WTC11 (cell line): ENCODE data around the gene FADS6. TPM values are rescaled to one million over a fixed set of nuclear protein-coding genes. Genes with fewer than 3 reads are reported as not detected.

Experiments used
- ATAC-seq: fragments of 200-7000 bp; cut with Tn5 transposase; 2 replicates; pipeline ENCODE4 v1.10.0; 2021; ENCODE audit warnings: mild to moderate bottlenecking, moderate library complexity
- CTCF ChIA-PET: fragments of 300-600 bp; sonication (Branson Sonifier 250); formaldehyde crosslinking; loops from one replicate; lab custom pipeline; 2021; ENCODE audit warnings: antibody characterized with exemption; lab: Charles Lee
- POLR2A ChIA-PET: fragments of 350-600 bp; sonication (Branson Sonifier 250); formaldehyde crosslinking; loops from one replicate; lab custom pipeline; 2021; ENCODE audit warnings: antibody characterized with exemption; lab: Charles Lee
- DNase-seq: peaks from one replicate; pipeline ENCODE4 v3.0.0; 2021; ENCODE audit warnings: low spot score
- H3K27ac Mint-ChIP-seq: 2 replicates; pipeline ENCODE4 v1.8.0; 2021; ENCODE audit warnings: mixed read lengths
- H3K27me3 Mint-ChIP-seq: 2 replicates; pipeline ENCODE4 v1.8.0; 2021; ENCODE audit warnings: low read depth, mild to moderate bottlenecking, moderate library complexity, mixed read lengths
- H3K36me3 Mint-ChIP-seq: 2 replicates; pipeline ENCODE4 v1.8.0; 2021; ENCODE audit warnings: mixed read lengths
- H3K4me1 Mint-ChIP-seq: 2 replicates; pipeline ENCODE4 v1.8.0; 2022; ENCODE audit warnings: mixed read lengths
- H3K4me3 Mint-ChIP-seq: 2 replicates; pipeline ENCODE4 v1.8.0; 2021; ENCODE audit warnings: mild to moderate bottlenecking, moderate library complexity, mixed read lengths
- H3K9me3 Mint-ChIP-seq: 2 replicates; pipeline ENCODE4 v1.8.0; 2021; ENCODE audit warnings: mixed read lengths
- ATF1 ChIP-seq: sonication (generic); formaldehyde crosslinking; IDR thresholded peaks from 2 replicates; pipeline ENCODE4 v1.8.1; 2023; ENCODE audit warnings: mild to moderate bottlenecking, moderate library complexity, missing genetic modification reagents
- MXD4 ChIP-seq: fragments of 250-450 bp; sonication (Bioruptor Pico); IDR thresholded peaks from 2 replicates; pipeline ENCODE4 v1.8.0; 2021; ENCODE audit warnings: mild to moderate bottlenecking, moderate library complexity, borderline replicate concordance
- TCF7 ChIP-seq: sonication (generic); formaldehyde crosslinking; IDR thresholded peaks from 2 replicates; pipeline ENCODE4 v1.8.0; 2022; ENCODE audit warnings: mild to moderate bottlenecking, low read depth, missing genetic modification reagents, moderate library complexity
- ZNF121 ChIP-seq: sonication (generic); formaldehyde crosslinking; IDR thresholded peaks from 2 replicates; pipeline ENCODE4 v1.8.0; 2023; ENCODE audit warnings: missing genetic modification reagents
- ZNF396 ChIP-seq: fragments of 250-450 bp; sonication (Bioruptor Pico); IDR thresholded peaks from 2 replicates; pipeline ENCODE4 v1.8.0; 2021; ENCODE audit warnings: mild to moderate bottlenecking, moderate library complexity, borderline replicate concordance
- total RNA-seq: library from RNA; stranded (reverse); gene quantifications from 3 replicates; pipeline ENCODE4 v1.2.3, GENCODE V29; 2021
- TF ChIP-seq, protein P1 (sequence below): fragments of 250-450 bp; sonication (Bioruptor Pico); IDR thresholded peaks from 2 replicates; pipeline ENCODE4 v1.9.0; 2021; ENCODE audit warnings: mild to moderate bottlenecking
- TF ChIP-seq, protein P2 (sequence below): sonication (generic); formaldehyde crosslinking; IDR thresholded peaks from 2 replicates; pipeline ENCODE4 v1.8.1; 2023; ENCODE audit warnings: mild to moderate bottlenecking, missing genetic modification reagents, borderline replicate concordance
- TF ChIP-seq, protein P3 (sequence below): sonication (generic); formaldehyde crosslinking; IDR thresholded peaks from 2 replicates; pipeline ENCODE4 v1.8.0; 2022; ENCODE audit warnings: mild to moderate bottlenecking, missing genetic modification reagents
- TF ChIP-seq, protein P4 (sequence below): sonication (generic); formaldehyde crosslinking; IDR thresholded peaks from 2 replicates; pipeline ENCODE4 v1.8.1; 2023; ENCODE audit warnings: mild to moderate bottlenecking, missing genetic modification reagents, moderate library complexity
- TF ChIP-seq, protein P5 (sequence below): fragments of 250-450 bp; sonication (Bioruptor Pico); IDR thresholded peaks from 2 replicates; pipeline ENCODE4 v1.9.0; 2021; ENCODE audit warnings: mild to moderate bottlenecking
- TF ChIP-seq, protein P6 (sequence below): fragments of 250-450 bp; sonication (Bioruptor Pico); IDR thresholded peaks from 2 replicates; pipeline ENCODE4 v1.9.0; 2021; ENCODE audit warnings: mild to moderate bottlenecking, borderline replicate concordance
- TF ChIP-seq, protein P7 (sequence below): sonication (generic); formaldehyde crosslinking; IDR thresholded peaks from 2 replicates; pipeline ENCODE4 v1.8.1; 2022; ENCODE audit warnings: mild to moderate bottlenecking, missing genetic modification reagents, moderate library complexity, borderline replicate concordance
- TF ChIP-seq, protein P8 (sequence below): sonication (generic); formaldehyde crosslinking; IDR thresholded peaks from 2 replicates; pipeline ENCODE4 v1.8.1; 2023; ENCODE audit warnings: mild to moderate bottlenecking, missing genetic modification reagents, moderate library complexity

Gene FADS6
- total RNA-seq, 1 experiment from 2014 or later: 1.2 TPM

DNA sequence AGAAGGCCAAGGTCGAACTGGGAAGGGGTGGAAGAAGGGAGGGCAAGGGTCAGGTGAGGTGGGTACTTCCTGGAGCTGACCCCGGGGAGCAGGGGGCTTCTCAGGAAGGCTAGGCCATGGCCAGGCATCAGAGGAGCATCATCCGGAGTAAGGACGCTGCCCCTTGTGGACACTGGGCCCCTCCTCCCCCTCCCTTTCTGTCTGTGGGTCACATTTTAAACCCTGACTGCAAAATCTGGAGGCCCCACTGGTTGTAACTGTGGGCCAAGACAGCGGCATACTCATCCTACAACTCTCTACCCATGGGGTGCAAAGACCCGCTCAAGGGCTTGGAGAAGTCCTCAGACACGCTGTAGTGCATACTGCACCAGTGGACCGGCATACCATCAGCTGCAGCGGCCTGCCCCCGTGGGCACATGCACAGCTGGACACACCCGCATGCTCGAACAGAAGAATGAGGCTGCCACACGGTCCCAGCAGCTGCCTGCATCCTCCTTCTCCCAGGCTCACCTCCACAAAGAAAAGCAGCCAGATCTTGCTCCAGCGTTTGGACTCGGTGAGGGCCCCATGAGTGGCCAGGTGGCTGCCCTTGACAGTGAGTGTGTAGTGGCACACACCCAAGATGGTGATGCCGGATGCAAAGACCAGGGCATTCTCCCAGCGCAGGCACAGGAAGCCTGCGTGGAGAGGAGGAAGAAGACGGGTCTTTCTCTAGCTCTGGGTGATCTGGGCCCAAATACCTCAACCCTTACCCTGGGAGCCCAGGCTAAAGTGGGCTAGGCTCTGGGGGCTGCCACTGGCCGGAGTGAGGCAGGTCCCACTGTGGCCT, 1.2 kb downstream of the FADS6 start:
- Mint-ChIP-seq H3K36me3 (no peaks in the 10 kb centered on the region), H3K4me1 (peaks cover 10% of the 10 kb centered on the region), H3K4me3 (peak overlapping the region; percentile 66), H3K27ac (no peak overlapping the region), H3K9me3 (no peaks in the 10 kb centered on the region), H3K27me3 (peaks cover 69% of the 10 kb centered on the region)
- no peak for ATAC-seq
- ChIA-PET POLR2A (no interaction called here), CTCF (interaction anchor here (0.5 to 2.8 kb wide), 8 partner anchors 11 to 69 kb away, joined by 3 to 12 read pairs (median 4); partner anchors contain the start of genes FDXR and OTOP2)
- TF ChIP-seq, protein P1, sequence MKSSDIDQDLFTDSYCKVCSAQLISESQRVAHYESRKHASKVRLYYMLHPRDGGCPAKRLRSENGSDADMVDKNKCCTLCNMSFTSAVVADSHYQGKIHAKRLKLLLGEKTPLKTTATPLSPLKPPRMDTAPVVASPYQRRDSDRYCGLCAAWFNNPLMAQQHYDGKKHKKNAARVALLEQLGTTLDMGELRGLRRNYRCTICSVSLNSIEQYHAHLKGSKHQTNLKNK (CRISPR knock-in tag): no peak
- TF ChIP-seq ZNF121 (CRISPR knock-in tag) (no peak), TCF7 (CRISPR knock-in tag) (no peak), MXD4 (no peak)
- TF ChIP-seq, protein P2, sequence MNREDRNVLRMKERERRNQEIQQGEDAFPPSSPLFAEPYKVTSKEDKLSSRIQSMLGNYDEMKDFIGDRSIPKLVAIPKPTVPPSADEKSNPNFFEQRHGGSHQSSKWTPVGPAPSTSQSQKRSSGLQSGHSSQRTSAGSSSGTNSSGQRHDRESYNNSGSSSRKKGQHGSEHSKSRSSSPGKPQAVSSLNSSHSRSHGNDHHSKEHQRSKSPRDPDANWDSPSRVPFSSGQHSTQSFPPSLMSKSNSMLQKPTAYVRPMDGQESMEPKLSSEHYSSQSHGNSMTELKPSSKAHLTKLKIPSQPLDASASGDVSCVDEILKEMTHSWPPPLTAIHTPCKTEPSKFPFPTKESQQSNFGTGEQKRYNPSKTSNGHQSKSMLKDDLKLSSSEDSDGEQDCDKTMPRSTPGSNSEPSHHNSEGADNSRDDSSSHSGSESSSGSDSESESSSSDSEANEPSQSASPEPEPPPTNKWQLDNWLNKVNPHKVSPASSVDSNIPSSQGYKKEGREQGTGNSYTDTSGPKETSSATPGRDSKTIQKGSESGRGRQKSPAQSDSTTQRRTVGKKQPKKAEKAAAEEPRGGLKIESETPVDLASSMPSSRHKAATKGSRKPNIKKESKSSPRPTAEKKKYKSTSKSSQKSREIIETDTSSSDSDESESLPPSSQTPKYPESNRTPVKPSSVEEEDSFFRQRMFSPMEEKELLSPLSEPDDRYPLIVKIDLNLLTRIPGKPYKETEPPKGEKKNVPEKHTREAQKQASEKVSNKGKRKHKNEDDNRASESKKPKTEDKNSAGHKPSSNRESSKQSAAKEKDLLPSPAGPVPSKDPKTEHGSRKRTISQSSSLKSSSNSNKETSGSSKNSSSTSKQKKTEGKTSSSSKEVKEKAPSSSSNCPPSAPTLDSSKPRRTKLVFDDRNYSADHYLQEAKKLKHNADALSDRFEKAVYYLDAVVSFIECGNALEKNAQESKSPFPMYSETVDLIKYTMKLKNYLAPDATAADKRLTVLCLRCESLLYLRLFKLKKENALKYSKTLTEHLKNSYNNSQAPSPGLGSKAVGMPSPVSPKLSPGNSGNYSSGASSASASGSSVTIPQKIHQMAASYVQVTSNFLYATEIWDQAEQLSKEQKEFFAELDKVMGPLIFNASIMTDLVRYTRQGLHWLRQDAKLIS (CRISPR knock-in tag): no peak
- TF ChIP-seq, protein P3, sequence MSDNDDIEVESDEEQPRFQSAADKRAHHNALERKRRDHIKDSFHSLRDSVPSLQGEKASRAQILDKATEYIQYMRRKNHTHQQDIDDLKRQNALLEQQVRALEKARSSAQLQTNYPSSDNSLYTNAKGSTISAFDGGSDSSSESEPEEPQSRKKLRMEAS (CRISPR knock-in tag): no peak
- DNase-seq: no peak

DNA sequence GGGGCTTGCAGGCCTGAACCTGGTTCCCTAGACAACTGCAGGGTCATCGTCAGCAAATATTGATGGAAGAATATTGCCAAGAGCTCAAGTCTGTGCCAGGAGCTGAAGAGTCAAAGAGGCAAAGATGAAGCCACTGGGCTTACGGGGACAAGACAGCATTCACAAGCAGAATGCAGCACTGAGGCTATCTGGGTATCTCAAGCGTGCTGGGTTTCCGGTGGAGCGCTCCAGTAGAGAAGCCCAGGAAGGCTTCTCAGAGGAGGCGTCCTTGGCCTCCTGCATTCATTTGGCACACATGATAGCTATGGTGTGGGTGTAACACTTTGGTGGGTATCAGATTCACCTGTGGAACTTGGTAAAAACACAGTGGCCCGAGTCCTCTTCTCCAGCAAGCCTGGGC, 2.9 kb downstream of the FADS6 start:
- DNase-seq (no peak), ATAC-seq (no peak)
- Mint-ChIP-seq H3K36me3 (no peaks in the 10 kb centered on the region), H3K9me3 (peaks cover 3% of the 10 kb centered on the region; the same call in 1 of the 2 replicates), H3K4me3 (no peak overlapping the region), H3K27ac (no peak overlapping the region), H3K4me1 (peaks cover 10% of the 10 kb centered on the region), H3K27me3 (peaks cover 57% of the 10 kb centered on the region)
- CTCF ChIA-PET: interaction anchor here (1.5 to 2.8 kb wide), 3 partner anchors 18 to 28 kb away, joined by 3 to 7 read pairs (median 4); partner anchors contain the start of gene FDXR
- POLR2A ChIA-PET: no interaction called here
- TF ChIP-seq ZNF396 (no peak), ATF1 (CRISPR knock-in tag) (no peak)
- TF ChIP-seq, protein P4, sequence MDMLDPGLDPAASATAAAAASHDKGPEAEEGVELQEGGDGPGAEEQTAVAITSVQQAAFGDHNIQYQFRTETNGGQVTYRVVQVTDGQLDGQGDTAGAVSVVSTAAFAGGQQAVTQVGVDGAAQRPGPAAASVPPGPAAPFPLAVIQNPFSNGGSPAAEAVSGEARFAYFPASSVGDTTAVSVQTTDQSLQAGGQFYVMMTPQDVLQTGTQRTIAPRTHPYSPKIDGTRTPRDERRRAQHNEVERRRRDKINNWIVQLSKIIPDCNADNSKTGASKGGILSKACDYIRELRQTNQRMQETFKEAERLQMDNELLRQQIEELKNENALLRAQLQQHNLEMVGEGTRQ (CRISPR knock-in tag): no peak
- TF ChIP-seq, protein P5, sequence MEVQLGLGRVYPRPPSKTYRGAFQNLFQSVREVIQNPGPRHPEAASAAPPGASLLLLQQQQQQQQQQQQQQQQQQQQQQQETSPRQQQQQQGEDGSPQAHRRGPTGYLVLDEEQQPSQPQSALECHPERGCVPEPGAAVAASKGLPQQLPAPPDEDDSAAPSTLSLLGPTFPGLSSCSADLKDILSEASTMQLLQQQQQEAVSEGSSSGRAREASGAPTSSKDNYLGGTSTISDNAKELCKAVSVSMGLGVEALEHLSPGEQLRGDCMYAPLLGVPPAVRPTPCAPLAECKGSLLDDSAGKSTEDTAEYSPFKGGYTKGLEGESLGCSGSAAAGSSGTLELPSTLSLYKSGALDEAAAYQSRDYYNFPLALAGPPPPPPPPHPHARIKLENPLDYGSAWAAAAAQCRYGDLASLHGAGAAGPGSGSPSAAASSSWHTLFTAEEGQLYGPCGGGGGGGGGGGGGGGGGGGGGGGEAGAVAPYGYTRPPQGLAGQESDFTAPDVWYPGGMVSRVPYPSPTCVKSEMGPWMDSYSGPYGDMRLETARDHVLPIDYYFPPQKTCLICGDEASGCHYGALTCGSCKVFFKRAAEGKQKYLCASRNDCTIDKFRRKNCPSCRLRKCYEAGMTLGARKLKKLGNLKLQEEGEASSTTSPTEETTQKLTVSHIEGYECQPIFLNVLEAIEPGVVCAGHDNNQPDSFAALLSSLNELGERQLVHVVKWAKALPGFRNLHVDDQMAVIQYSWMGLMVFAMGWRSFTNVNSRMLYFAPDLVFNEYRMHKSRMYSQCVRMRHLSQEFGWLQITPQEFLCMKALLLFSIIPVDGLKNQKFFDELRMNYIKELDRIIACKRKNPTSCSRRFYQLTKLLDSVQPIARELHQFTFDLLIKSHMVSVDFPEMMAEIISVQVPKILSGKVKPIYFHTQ (CRISPR knock-in tag): no peak
- TF ChIP-seq, protein P6, sequence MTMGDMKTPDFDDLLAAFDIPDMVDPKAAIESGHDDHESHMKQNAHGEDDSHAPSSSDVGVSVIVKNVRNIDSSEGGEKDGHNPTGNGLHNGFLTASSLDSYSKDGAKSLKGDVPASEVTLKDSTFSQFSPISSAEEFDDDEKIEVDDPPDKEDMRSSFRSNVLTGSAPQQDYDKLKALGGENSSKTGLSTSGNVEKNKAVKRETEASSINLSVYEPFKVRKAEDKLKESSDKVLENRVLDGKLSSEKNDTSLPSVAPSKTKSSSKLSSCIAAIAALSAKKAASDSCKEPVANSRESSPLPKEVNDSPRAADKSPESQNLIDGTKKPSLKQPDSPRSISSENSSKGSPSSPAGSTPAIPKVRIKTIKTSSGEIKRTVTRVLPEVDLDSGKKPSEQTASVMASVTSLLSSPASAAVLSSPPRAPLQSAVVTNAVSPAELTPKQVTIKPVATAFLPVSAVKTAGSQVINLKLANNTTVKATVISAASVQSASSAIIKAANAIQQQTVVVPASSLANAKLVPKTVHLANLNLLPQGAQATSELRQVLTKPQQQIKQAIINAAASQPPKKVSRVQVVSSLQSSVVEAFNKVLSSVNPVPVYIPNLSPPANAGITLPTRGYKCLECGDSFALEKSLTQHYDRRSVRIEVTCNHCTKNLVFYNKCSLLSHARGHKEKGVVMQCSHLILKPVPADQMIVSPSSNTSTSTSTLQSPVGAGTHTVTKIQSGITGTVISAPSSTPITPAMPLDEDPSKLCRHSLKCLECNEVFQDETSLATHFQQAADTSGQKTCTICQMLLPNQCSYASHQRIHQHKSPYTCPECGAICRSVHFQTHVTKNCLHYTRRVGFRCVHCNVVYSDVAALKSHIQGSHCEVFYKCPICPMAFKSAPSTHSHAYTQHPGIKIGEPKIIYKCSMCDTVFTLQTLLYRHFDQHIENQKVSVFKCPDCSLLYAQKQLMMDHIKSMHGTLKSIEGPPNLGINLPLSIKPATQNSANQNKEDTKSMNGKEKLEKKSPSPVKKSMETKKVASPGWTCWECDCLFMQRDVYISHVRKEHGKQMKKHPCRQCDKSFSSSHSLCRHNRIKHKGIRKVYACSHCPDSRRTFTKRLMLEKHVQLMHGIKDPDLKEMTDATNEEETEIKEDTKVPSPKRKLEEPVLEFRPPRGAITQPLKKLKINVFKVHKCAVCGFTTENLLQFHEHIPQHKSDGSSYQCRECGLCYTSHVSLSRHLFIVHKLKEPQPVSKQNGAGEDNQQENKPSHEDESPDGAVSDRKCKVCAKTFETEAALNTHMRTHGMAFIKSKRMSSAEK: no peak
- TF ChIP-seq, protein P7, sequence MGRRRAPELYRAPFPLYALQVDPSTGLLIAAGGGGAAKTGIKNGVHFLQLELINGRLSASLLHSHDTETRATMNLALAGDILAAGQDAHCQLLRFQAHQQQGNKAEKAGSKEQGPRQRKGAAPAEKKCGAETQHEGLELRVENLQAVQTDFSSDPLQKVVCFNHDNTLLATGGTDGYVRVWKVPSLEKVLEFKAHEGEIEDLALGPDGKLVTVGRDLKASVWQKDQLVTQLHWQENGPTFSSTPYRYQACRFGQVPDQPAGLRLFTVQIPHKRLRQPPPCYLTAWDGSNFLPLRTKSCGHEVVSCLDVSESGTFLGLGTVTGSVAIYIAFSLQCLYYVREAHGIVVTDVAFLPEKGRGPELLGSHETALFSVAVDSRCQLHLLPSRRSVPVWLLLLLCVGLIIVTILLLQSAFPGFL: no peak
- TF ChIP-seq, protein P8, sequence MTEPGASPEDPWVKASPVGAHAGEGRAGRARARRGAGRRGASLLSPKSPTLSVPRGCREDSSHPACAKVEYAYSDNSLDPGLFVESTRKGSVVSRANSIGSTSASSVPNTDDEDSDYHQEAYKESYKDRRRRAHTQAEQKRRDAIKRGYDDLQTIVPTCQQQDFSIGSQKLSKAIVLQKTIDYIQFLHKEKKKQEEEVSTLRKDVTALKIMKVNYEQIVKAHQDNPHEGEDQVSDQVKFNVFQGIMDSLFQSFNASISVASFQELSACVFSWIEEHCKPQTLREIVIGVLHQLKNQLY: no peak
